ENCODE measurements around the gene DARS1. TPM values are rescaled to one million over a fixed set of nuclear protein-coding genes. Genes with fewer than 3 reads are reported as not detected.

The DARS1 gene
- total RNA-seq, 1 experiment from 2014 or later = 85.3 TPM

DNA sequence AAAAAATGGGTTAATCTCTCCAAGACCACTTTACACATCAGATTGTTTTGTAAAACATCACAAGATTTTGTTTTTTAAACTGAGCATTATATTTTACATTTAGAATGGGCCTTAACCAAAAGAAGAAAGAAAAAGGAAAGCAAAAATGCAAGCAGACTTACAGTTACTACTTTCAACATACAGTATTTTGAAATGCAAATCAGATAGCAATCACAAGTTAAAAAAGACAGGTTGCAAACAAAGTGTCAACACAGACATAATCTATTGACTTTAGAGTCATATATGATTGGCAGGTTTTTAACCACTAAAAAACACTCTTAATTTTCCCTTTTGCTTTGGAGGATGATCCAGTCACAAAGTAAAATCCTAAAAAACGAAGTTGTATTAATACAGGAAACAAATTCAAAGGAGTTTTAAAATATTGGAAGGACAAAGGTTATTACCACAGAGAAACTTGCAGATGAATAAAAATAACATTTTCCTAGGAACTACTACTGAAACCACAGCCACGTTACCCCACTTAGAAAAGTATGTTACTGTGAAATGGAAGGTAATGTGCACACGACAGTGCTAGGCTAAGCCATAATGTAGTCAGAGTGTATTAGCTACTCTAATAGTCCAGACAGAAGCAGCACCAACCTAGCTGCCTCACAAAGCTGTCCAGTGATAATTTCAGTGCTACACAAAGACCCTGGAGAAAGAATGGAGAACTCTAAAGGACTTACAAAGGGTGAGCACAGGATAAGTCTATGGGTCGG, 22.9 kb downstream of the DARS1 start:
- CTCF ChIA-PET = no interaction called here
- no peak overlapping the region for H3K4me3 ChIP-seq (ENCODE audit: low read depth in 2 of 2, low read length in 2 of 2)
- no peaks in the 10 kb centered on the region for H3K27me3 ChIP-seq (ENCODE audit: control insufficient read depth, insufficient read depth, low read length)
- H3K4me1 ChIP-seq (ENCODE audit: control insufficient read depth, insufficient read depth, low read length) = no peaks in the 10 kb centered on the region
- peaks cover 16% of the 10 kb centered on the region for H3K36me3 ChIP-seq (ENCODE audit: control insufficient read depth, insufficient read depth, low read length)
- in situ Hi-C loops (cut with HindIII; ENCODE audit: low pct_unique_long_range_greater_than_20kb, low sequenced_read_pairs) = no loop called here
- no peak for TF ChIP-seq TCF7L2 (IDR thresholded peaks at IDR 0.05; ENCODE audit: low read depth, low read length)
- TF ChIP-seq, protein P1, sequence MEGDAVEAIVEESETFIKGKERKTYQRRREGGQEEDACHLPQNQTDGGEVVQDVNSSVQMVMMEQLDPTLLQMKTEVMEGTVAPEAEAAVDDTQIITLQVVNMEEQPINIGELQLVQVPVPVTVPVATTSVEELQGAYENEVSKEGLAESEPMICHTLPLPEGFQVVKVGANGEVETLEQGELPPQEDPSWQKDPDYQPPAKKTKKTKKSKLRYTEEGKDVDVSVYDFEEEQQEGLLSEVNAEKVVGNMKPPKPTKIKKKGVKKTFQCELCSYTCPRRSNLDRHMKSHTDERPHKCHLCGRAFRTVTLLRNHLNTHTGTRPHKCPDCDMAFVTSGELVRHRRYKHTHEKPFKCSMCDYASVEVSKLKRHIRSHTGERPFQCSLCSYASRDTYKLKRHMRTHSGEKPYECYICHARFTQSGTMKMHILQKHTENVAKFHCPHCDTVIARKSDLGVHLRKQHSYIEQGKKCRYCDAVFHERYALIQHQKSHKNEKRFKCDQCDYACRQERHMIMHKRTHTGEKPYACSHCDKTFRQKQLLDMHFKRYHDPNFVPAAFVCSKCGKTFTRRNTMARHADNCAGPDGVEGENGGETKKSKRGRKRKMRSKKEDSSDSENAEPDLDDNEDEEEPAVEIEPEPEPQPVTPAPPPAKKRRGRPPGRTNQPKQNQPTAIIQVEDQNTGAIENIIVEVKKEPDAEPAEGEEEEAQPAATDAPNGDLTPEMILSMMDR (IDR thresholded peaks at IDR 0.05) = no peak
- DNase-seq (ENCODE audit: low read depth, low spot score) (no peak), ATAC-seq (no peak)
- intact Hi-C loops (cut with micrococcal nuclease; ENCODE audit: unreplicated experiment) = no loop called here
- no peak overlapping the region for H3K27ac ChIP-seq (ENCODE audit: low read length)
- no peaks in the 10 kb centered on the region for H3K9me3 ChIP-seq (ENCODE audit: control insufficient read depth, insufficient read depth, low read depth, low read length)
- POLR2A ChIA-PET = no interaction called here
- BruUV-seq (replicated peaks) = no TSS peak

DNA sequence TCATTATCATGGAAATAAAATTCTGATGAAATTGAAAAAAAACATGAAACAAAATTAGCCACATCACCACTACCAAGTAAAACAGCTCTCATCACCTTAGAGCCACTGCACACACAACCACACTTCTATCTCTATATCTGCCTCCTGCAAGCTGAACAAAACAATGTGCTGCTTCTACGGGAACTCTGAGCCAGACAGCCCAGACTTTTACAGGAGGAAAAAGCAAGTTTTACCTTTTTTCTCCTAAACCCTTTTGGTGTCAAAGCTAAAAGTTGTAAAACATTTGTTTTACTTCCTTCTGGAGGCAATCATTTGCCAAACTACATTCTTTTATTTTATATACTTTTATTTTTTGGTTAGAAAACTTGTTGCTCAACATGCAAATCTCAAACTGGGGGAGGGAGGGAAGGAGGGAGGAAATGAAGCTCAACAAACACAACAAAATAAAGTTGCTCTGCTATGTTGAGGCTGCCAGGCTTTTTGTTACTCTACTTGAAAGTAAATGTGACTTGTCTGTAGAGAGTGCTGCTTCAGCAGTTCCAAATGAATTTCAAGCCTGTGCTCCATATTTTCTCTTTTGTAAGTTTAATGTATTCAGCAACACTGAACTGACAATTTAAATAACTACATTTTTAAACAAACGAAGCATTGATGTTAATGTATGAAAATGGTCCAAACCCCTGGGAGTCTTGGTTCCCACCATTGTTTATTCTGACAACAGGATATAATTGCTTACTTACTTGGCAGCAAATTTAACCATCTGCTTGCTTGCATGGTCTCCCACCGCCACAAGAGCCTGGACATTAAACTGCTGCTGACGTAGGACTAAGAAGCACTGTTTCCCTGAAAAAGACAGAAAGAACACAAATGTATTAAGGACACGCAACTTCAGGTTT, 24.5 kb downstream of the DARS1 start:
- POLR2A ChIA-PET = no interaction called here
- no TSS peak for BruUV-seq (replicated peaks)
- ATAC-seq = no peak

More for the DNA sequence above, 24.5 kb downstream of the DARS1 start:
- Histone ChIP-seq H3K27ac (ENCODE audit: low read length) (no peak overlapping the region), H3K9me3 (ENCODE audit: control insufficient read depth, insufficient read depth, low read depth, low read length) (no peaks in the 10 kb centered on the region), H3K36me3 (ENCODE audit: control insufficient read depth, insufficient read depth, low read length) (peaks cover 16% of the 10 kb centered on the region), H3K4me3 (ENCODE audit: low read depth in 2 of 2, low read length in 2 of 2) (no peak overlapping the region), H3K4me1 (ENCODE audit: control insufficient read depth, insufficient read depth, low read length) (no peaks in the 10 kb centered on the region), H3K27me3 (ENCODE audit: control insufficient read depth, insufficient read depth, low read length) (no peaks in the 10 kb centered on the region)
- CTCF ChIA-PET = no interaction called here
- intact Hi-C loops (cut with micrococcal nuclease; ENCODE audit: unreplicated experiment) (no loop called here), in situ Hi-C loops (cut with HindIII; ENCODE audit: low pct_unique_long_range_greater_than_20kb, low sequenced_read_pairs) (no loop called here)
- TF ChIP-seq REST (IDR thresholded peaks at IDR 0.05; ENCODE audit: insufficient read depth in 1 of 2, low read depth in 2 of 2, low read length in 1 of 2) (no peak), SIN3A (IDR thresholded peaks at IDR 0.05; ENCODE audit: borderline replicate concordance, insufficient read depth, low read depth, low read length) (no peak), TCF7L2 (IDR thresholded peaks at IDR 0.05; ENCODE audit: low read depth, low read length) (no peak), POLR2AphosphoS5 (IDR thresholded peaks at IDR 0.05; ENCODE audit: low read depth, low read length) (no peak)
- TF ChIP-seq, protein P1 (IDR thresholded peaks at IDR 0.05) = no peak
- DNase-seq (ENCODE audit: low read depth, low spot score) = no peak
